HG03571 (cell line): ENCODE measurements around the gene GRM4.

Experiments used
- ATAC-seq: cut with Tn5 transposase; IDR thresholded peaks from one replicate; pipeline ENCODE4 v1.9.1; 2021; ENCODE audit not compliant: unreplicated experiment

The GRM4 gene

DNA sequence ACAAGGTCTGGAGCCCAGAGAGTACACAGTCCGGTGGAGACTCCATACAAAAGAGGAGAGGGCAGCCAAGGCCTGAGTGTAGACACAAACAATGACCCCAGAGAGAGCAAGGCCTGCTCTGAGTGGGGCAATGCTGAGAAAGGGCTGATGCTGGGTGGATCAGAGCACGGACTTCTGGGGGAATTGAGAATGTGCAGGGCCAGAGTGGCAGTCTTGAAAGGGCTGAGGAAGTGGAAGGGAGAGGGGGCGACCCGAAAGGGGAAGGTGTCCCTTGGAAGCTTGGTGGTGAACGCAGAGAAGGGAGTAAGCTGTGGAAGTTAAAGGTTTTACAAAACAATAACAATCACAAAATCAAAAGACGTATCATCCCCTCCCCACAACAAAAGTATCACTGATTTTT, 12.0 kb upstream of the GRM4 start:
- no peak for ATAC-seq

- ATAC-seq: no peak
These were observed 11.4 kb upstream of the GRM4 start for GRCh38 chr6:34157236-34157830.

GRCh38 chr6:34155471-34156300, 9.8 kb upstream of the GRM4 start:
- no peak for ATAC-seq

DNA sequence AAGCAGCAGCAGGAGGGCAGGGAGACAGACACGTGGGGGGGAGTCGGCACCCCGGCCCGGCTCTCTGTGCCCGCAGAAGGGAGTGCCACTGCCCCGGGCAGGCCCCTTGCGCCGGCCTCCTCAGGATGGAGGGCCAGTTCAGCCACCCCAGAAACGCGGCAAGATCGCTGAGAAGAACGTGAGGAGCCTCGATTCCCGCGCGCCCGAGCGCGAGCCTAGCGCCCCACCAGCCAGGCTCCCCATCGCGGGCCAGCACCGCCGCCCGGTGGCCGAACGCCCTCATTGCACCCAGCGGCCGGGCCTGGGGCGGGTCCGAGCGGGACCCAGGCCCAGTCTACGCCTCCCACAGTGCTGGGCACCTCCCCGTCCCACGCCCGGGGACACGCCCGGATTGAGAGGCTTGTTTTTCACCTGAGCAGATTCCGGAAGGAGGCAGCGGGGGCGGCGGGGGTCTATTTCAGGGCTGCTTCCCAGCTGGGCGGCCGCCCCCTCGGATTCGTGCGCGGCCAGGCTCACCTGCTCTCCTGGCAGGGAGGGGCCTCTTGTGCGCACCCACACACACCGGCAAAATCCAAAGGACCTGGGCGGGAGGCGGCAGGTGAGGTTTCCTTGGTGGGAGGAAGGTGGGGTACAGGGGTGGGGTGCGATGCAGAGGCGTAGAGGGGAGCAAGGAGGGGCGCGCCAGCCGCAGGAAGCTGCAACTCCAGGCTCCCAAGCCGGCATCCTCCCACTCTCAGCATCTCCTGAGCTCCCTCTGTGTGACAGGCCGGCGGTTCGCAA, 9.0 kb upstream of the GRM4 start:
- no peak for ATAC-seq

DNA sequence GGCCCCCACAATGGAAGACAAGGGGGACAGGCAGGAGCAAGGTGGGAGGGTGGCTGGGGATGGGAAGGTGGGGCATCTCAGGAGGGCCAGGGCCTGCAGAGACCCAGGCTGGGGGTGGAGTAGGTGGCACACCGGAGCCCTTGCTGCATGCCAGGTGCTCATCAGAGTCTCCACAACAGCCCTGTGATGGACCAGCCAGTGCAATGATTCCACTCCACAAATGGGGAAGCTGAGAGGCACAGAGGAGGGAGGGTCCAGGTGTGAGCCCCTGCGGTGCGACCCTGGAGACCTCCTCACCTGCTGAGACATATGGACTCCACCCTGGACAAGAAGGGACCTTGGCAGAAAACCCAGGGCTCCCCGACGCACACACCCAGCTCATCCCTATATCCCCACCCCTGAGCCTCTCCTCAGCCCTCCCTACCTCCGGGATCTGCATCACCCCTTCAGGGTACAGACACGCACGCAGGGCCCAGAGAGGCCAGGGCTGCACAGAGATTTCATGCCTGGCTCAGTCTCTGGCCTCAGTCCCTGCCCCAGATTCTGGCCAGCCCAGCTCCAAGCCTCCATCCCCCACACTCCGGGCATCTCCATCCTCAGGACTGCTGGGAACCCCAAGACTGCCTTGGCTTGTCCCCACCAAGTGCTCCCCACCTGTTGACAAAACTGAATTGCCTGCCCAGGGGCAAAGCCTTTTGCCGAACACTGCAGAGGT, 7.1 kb upstream of the GRM4 start:
- no peak for ATAC-seq

GRCh38 chr6:34152042-34152524, 6.2 kb upstream of the GRM4 start:
- no peak for ATAC-seq

DNA sequence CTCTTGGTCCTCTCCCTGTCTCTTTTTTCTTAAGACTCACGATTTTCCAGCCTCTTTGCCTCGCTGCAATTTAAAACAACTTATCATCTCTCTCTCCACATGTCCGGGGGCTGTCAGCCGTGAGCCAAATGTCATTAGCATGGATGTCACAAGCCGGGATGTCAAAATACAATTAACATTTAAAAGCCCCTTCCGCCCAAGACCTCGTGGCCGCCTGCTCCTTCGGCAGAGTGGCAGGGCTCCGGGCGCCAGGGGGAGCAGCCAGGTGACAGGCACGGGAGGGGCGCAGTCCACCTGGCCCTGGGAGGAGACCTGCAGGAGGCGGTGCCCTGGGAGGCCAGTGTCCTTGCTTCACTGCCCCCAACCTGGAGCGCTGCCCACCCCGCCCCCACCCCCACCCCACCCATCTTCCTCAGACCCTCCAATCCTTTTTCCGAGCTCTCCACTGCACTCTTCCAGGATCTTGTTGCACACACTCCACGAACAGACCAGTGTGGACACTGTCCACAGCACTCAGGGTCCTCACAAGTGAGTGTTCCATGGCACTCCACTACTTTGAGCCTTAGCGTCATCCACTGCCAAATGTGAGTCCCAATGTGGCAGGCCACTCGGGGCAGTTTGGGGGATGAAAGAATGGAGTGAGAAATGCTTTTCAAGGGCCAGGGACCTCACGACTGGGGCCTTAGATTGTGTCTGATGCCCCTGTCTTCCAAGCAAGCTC, 5.6 kb upstream of the GRM4 start:
- no peak for ATAC-seq

- ATAC-seq: no peak
These were observed 4.9 kb upstream of the GRM4 start for GRCh38 chr6:34150766-34151165.

- ATAC-seq: no peak
These were observed 4.0 kb upstream of the GRM4 start for GRCh38 chr6:34149831-34150400.

GRCh38 chr6:34149452-34149810, 3.5 kb upstream of the GRM4 start:
- no peak for ATAC-seq

- no peak for ATAC-seq
These were observed 3.0 kb upstream of the GRM4 start for GRCh38 chr6:34148631-34149451.

DNA sequence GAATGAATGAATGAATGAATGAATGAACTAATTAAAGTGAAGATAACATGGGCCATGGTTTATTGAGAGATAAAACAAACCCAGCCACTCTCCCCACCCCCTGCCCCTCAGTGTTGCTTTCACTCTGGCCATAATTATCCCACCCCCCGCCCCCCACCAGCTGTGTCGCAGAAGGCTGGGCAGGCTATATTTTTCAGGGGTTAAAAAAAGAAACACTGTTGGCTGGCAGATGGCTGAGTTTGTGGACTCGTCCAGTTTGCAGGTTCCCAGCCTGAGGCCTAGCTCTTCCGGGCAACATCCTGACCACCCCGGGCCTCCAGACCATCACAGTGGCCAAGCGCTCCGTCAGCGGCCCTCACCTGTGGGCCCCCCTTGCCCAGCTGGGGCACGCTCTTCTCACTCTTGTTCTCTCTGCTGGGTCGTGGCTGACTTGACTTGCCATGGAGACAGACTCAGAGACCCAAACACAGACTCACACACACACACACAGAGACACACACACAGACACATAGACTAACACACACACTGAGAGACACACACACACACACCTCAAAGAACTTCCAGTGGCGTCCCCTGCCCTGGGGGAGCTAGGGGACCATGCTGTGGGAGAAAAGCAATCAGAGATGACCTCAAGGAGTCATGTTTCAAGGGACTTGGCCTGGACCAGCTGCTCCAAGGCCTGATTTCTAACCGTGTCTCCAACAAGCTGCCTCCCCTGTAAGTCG, 2.2 kb upstream of the GRM4 start:
- ATAC-seq: no peak

GRCh38 chr6:34146801-34147592, 1.1 kb upstream of the GRM4 start:
- ATAC-seq: no peak

DNA sequence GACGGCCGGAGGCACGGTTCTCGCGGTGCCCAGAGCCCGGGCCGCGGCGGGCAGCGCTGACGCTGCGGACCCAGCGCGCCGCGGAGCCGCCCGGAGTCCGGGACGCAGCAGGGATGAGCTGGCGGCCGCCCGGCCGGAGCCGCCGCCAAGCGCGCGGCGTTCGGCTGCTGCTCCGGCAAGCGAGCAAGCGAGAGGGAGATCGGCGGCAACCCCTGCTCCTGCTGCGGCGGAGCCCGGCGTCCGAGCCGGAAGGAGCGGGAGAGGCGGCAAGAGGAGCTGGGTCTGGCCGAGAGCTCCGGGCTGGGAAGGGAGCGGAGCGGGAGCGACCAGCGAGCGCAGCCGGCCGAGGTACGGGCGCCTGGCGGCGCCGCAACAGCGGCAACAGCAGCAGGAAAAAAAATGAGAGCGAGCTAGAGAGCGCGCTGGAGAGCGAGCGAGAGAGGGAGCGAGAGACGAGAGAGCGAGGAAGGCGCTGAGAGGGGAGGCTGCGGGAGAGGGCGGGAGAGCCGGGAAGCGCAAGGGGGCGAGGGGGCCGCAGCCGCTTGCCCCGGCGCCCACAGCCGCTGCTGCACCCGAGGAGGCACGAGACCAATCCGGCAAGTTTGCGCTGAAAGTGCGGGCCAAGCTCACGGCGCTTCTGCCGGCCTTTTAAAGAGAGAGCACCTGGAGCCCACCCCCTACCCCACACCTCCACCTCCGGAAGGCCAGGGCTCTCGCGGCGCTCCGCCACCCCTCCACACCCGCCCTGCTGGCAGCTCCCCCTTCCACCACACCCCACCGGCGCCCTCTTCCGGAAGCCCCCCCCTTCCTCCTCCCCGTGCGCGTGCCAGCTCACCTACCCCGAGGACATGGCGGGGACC, 496 bp downstream of the GRM4 start:
- ATAC-seq: no peak

DNA sequence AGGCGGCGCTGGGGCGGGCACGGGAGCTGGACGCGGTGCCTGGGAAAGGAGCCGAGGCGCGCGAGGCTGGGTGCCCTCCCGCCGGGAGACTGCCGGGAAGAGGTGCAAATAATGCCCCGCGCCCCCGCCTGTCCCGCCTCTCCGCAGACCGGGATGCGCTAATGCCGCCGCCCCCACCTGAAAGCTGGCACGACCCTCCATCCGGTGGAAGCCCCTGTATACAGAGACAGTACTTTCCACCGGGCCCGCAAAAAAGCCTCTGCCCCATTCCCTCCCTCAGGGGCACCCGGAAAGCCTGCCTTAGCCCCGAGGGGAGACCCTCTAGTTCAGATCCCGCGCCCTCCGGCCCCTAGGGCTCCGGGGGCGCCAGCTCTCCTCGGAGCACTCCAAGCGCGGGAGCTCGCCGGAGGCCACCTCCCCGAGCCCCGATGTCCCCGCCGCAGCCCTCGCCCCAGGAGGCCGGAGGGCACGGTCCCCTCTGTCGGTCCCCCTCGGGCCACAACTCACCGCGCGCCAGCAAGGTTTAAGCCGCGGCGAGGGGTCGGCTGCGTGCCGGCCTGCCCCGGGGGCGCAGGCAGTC, 1.2 kb downstream of the GRM4 start:
- ATAC-seq: no peak

GRCh38 chr6:34143884-34144580, 1.9 kb downstream of the GRM4 start:
- ATAC-seq: no peak
